Measurements from ENCODE around the gene KBTBD8.

KBTBD8 gene

GRCh38 chr3:67037615-67038014 is 39.5 kb downstream of the KBTBD8 start:
- no peak for DNase-seq (ENCODE audit: low spot score)

DNA sequence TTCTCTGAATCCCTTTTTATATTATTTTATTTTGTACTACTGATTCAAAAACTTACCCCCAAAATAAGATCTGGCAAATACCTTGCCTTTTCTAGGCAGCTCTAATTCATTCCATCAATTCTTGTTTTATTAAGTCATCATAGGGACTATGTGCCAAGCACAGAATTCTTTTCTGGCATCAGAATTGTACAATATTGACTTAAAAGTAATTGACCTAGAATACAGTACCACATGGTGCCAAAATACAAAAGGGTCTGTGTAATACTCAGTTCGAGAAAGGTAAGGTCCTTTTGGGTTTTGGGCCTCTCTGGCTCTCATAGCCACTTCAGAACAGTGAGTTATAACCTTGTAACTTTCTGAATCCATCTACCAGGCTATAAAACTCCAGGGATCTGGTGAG is 46.2 kb downstream of the KBTBD8 start:
- DNase-seq (ENCODE audit: low spot score), result no peak

GRCh38 chr3:67044955-67045354 is 46.8 kb downstream of the KBTBD8 start:
- peak; percentile 25 for DNase-seq (ENCODE audit: low spot score)

GRCh38 chr3:67045711-67046465 is 47.8 kb downstream of the KBTBD8 start:
- DNase-seq (ENCODE audit: low spot score), result no peak

GRCh38 chr3:67047051-67047450 is 48.9 kb downstream of the KBTBD8 start:
- no peak for DNase-seq (ENCODE audit: low spot score)

DNA sequence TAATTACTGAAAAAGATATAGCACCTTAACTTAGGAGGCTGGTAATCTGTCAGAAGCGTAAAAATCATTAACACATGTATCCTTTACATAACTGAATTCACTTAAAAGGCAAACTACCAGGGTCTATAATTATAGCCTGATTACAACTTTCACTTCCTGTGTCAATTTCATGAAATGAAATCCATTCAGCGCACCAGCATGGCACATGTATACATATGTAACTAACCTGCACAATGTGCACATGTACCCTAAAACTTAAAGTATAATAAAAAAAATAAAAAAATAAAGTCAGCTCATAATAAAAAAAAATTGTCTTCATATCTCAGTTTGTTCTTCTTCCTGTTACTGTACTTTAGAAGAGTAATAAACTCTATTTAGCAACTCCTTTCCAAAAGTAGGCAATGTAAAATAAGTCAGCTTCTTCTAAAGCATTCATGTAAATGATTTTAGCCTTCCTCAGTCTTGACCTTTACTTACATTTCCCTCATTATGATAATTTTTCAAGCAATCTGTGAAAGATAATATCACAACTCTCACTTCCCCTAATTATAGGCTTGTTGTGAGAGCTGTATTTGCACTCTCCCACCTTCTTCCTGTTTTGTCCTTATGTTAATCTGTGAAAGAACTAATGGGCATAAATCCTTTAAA is 50.1 kb downstream of the KBTBD8 start:
- DNase-seq (ENCODE audit: low spot score), result no peak

- no peak for DNase-seq (ENCODE audit: low spot score)
Measured at GRCh38 chr3:67048715-67049074, 50.6 kb downstream of the KBTBD8 start.

DNA sequence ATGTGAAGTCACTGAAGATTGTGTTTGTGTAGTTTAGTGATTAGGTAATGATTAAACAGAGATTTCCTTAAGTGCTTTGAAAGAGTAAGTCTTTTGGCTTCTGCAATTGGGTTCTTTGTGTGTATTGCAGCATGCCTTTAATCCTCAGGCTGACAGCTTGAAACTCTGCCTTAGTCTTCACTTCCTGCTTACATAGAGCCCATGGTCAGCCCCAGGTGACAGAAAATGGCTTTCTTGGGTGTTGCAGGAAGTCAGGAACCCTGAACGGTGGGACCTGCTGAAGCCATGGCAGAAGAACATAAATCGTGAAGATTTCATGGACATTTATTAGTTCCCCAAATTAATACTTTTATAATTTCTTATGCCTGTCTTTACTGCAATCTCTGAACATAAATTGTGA is 61.3 kb downstream of the KBTBD8 start:
- DNase-seq (ENCODE audit: low spot score), result no peak

Data from iPS-NIHi11 (cell line).